ENCODE results near the gene SLC22A8. TPM values are rescaled to one million over a fixed set of nuclear protein-coding genes. Genes with fewer than 3 reads are reported as not detected.

The SLC22A8 gene
- polyA plus RNA-seq, 3 donors = not detected

GRCh38 chr11:62984451-62984991 lies 31.1 kb downstream of the SLC22A8 start, which contains the start of gene SLC22A6:
SLC22A6 (minus strand) TSS chr11:62984967; CDS start chr11:62984690, 277 bp downstream.
- H3K27me3 Mint-ChIP-seq (ENCODE audit: low read depth in 3 of 3) = peaks cover 4 to 12% (median 8%) of the 10 kb centered on the region in 3 donors
- H3K9me3 ChIP-seq (replicated peaks in 1 of 2; ENCODE audit: control insufficient read depth in 1 of 2, insufficient read depth in 1 of 2, low read length in 2 of 2) = no peaks in the 10 kb centered on the region
- no peaks in the 10 kb centered on the region for H3K36me3 ChIP-seq (replicated peaks in 1 of 2; ENCODE audit: control insufficient read depth in 1 of 2, insufficient read depth in 2 of 2, low read length in 2 of 2)
- no peaks in the 10 kb centered on the region for H3K27me3 ChIP-seq (ENCODE audit: control insufficient read depth in 2 of 2, insufficient read depth in 2 of 2, low read length in 2 of 2)
- no peak within 1 kb of the TSS for H3K27ac ChIP-seq (ENCODE audit: low read depth in 1 of 2, low read length in 2 of 2)
- H3K4me3 ChIP-seq (replicated peaks in 1 of 3; ENCODE audit: low read depth in 2 of 3, low read length in 3 of 3) = no peak within 1 kb of the TSS
- no peak for DNase-seq
- no peak within 1 kb of the TSS for H2AFZ ChIP-seq (ENCODE audit: insufficient read depth, low read depth, low read length, poor library complexity, severe bottlenecking)
- no peak within 1 kb of the TSS for H3K9ac ChIP-seq (ENCODE audit: insufficient read depth, low read length, poor library complexity, severe bottlenecking)
- WGBS (ENCODE audit: insufficient coverage) = 91% methylated on average over 10 of the region's 14 CpGs
- H3K36me3 Mint-ChIP-seq = no peaks in the 10 kb centered on the region
- no peaks in the 10 kb centered on the region for H3K79me2 ChIP-seq (ENCODE audit: insufficient read depth, low read length)
- H3K4me2 ChIP-seq (replicated peaks; ENCODE audit: extremely low read depth, low read length, poor library complexity, severe bottlenecking) = no peak within 1 kb of the TSS
- no peak within 1 kb of the TSS for H3K4me3 Mint-ChIP-seq
- H3K4me1 ChIP-seq (ENCODE audit: control insufficient read depth in 1 of 2, insufficient read depth in 2 of 2, low read length in 2 of 2) = no peaks in the 10 kb centered on the region
- TF ChIP-seq CTCF (IDR thresholded peaks at IDR 0.05) = no peak
- intact Hi-C loops (cut with micrococcal nuclease) = no loop called here
- H3K9me3 Mint-ChIP-seq = peaks cover 0 to 2% (median 0%) of the 10 kb centered on the region in 7 donors
- H3K27ac Mint-ChIP-seq = no peak within 1 kb of the TSS
- H4K20me1 ChIP-seq (ENCODE audit: insufficient read depth, low read length) = no peaks in the 10 kb centered on the region
- H3K4me1 Mint-ChIP-seq = no peaks in the 10 kb centered on the region

GRCh38 chr11:62983536-62984199 lies 32.0 kb downstream of the SLC22A8 start:
- no peak for DNase-seq
- TF ChIP-seq CTCF (IDR thresholded peaks at IDR 0.05) = no peak
- 92% methylated on average over 8 of the region's 13 CpGs for WGBS (ENCODE audit: insufficient coverage)
- no peak overlapping the region for H2AFZ ChIP-seq (ENCODE audit: insufficient read depth, low read depth, low read length, poor library complexity, severe bottlenecking)
- no peaks in the 10 kb centered on the region for H3K79me2 ChIP-seq (ENCODE audit: insufficient read depth, low read length)
- no peaks in the 10 kb centered on the region for H3K9me3 ChIP-seq (replicated peaks in 1 of 2; ENCODE audit: control insufficient read depth in 1 of 2, insufficient read depth in 1 of 2, low read length in 2 of 2)
- no peak overlapping the region for H3K4me2 ChIP-seq (replicated peaks; ENCODE audit: extremely low read depth, low read length, poor library complexity, severe bottlenecking)
- H3K4me1 ChIP-seq (ENCODE audit: control insufficient read depth in 1 of 2, insufficient read depth in 2 of 2, low read length in 2 of 2) = no peaks in the 10 kb centered on the region
- H3K36me3 Mint-ChIP-seq = no peaks in the 10 kb centered on the region
- no peaks in the 10 kb centered on the region for H3K4me1 Mint-ChIP-seq
- H4K20me1 ChIP-seq (ENCODE audit: insufficient read depth, low read length) = no peaks in the 10 kb centered on the region
- H3K9ac ChIP-seq (ENCODE audit: insufficient read depth, low read length, poor library complexity, severe bottlenecking) = no peak overlapping the region
- no peak overlapping the region for H3K4me3 Mint-ChIP-seq
- H3K4me3 ChIP-seq (replicated peaks in 1 of 3; ENCODE audit: low read depth in 2 of 3, low read length in 3 of 3) = no peak overlapping the region
- H3K27ac ChIP-seq (ENCODE audit: low read depth in 1 of 2, low read length in 2 of 2) = no peak overlapping the region
- intact Hi-C loops (cut with micrococcal nuclease) = no loop called here
- H3K27me3 Mint-ChIP-seq (ENCODE audit: low read depth in 3 of 3) = peaks cover 7 to 12% (median 12%) of the 10 kb centered on the region in 3 donors
- H3K36me3 ChIP-seq (replicated peaks in 1 of 2; ENCODE audit: control insufficient read depth in 1 of 2, insufficient read depth in 2 of 2, low read length in 2 of 2) = no peaks in the 10 kb centered on the region
- no peak overlapping the region for H3K27ac Mint-ChIP-seq
- no peaks in the 10 kb centered on the region for H3K27me3 ChIP-seq (ENCODE audit: control insufficient read depth in 2 of 2, insufficient read depth in 2 of 2, low read length in 2 of 2)
- peaks cover 0 to 3% (median 0%) of the 10 kb centered on the region in 7 donors for H3K9me3 Mint-ChIP-seq

Data from CD14-positive monocyte (primary cell).